GM12865 (cell line): Measurements from ENCODE around the gene EMX2.
"Not testable (repeated sequence)": the region's sequence is repeated elsewhere in the genome, so short reads cannot be mapped to it uniquely, and the experiment has no call there.

Experiments used
- DNase-seq: peaks from one replicate; pipeline ENCODE4 v3.0.0; 2010; ENCODE audit warnings: low read depth
- H3K4me3 ChIP-seq: 2 replicates; pipeline ENCODE4 v1.5.1; 2011; ENCODE audit warnings: mild to moderate bottlenecking, low read depth, low read length, control low read depth
- TF ChIP-seq, protein P1 (sequence below): IDR thresholded peaks from 2 replicates; pipeline ENCODE4 v1.5.1; 2011; ENCODE audit warnings: low read length, control low read depth, low read depth, inconsistent platforms; ENCODE audit not compliant: insufficient read depth; ENCODE audit errors: missing control alignments

Gene EMX2

GRCh38 chr10:117501460-117502035, 41.0 kb upstream of the EMX2 start:
- TF ChIP-seq, protein P1, sequence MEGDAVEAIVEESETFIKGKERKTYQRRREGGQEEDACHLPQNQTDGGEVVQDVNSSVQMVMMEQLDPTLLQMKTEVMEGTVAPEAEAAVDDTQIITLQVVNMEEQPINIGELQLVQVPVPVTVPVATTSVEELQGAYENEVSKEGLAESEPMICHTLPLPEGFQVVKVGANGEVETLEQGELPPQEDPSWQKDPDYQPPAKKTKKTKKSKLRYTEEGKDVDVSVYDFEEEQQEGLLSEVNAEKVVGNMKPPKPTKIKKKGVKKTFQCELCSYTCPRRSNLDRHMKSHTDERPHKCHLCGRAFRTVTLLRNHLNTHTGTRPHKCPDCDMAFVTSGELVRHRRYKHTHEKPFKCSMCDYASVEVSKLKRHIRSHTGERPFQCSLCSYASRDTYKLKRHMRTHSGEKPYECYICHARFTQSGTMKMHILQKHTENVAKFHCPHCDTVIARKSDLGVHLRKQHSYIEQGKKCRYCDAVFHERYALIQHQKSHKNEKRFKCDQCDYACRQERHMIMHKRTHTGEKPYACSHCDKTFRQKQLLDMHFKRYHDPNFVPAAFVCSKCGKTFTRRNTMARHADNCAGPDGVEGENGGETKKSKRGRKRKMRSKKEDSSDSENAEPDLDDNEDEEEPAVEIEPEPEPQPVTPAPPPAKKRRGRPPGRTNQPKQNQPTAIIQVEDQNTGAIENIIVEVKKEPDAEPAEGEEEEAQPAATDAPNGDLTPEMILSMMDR = no peak
- no peak for DNase-seq
- no peak overlapping the region for H3K4me3 ChIP-seq

GRCh38 chr10:117502421-117503243, 39.9 kb upstream of the EMX2 start:
- H3K4me3 ChIP-seq = no peak overlapping the region
- no peak for DNase-seq
- TF ChIP-seq, protein P1 = no peak

DNA sequence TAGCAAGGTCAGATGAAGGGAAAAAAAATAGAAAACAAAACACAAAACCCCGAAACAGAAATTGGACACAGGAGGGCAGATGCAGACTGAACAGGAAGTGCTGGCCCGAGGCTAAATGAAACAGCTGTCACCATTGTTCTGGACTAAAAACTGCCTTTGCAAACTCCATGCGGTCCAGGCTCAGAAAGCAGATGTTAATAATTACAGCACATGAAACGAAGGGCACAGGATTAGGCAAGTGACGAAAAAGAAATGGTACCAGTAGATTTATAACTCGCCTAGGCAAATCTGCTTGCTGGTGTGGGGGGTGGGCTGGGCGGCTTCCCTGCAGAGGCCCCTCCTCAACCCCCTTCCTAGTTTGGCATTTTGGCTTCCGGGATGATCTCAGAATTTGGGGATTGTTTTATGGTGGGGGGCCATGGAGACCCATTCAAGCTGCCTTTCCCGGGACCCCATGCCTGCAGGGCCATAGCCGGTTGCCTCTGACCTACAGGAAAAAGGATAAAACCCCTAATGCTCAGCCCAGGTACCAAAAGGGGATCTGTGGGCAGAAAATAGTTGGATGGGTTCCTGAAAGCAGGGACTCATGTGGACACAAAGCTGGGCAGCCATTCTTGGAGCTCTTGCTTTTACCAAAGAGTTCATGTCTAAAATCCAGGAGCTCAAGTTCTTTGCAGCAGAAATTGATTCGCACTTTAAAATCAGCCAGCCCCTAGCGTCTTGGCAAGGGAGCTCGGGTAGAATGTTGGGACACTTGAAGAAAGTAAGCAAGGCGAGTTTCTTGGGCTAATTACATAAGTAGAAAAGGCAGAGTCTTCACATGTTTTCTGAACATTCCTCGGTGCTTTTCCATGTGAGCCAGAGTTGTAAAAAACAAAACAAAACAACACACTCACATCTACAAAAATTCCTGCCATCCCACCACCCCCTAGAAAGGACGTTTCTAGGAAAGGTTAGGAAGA, 39.0 kb upstream of the EMX2 start:
- TF ChIP-seq, protein P1 = no peak
- DNase-seq = peak; percentile 44
- H3K4me3 ChIP-seq = no peak overlapping the region

- no peak for DNase-seq
- H3K4me3 ChIP-seq = no peak overlapping the region
- TF ChIP-seq, protein P1 = no peak
Measured at GRCh38 chr10:117504562-117504961, 38.0 kb upstream of the EMX2 start.

DNA sequence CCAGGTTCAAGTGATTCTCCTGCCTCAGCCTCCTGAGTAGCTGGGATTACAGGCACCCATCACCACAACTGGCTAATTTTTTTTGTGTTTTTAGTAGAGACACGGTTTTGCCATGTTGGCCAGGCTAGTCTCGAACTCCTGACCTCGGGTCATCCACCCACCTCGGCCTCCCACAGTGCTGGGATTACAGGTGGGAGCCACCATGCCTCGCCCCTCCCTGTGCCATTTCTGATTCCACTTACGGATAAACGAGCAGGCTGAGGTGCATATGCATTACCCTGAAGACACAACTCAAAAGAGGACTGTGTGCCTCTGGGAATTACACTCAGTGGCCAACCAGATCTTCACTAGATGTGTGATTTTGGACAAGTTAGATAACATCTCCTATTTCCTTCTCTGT, 35.5 kb upstream of the EMX2 start:
- not testable (repeated sequence) for H3K4me3 ChIP-seq, DNase-seq

DNA sequence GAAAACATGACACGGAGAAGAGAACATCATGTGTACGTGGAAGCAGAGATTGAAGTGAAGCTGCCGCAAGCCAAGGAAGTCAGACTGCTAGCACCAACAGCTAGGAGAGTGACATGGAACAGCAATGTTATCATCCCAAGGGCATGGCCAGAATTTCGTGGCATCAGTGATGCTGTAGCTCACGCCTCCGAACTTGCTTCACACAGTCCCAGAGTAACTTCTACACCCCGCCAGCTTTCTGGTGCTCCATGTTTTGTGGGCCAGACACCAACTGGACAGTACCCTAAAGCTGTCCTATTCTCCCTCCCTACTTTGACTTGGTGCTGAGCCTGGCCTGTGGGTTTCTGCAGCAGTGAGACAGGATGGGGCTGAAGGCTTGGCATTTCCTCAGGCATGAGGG, 33.0 kb upstream of the EMX2 start:
- no peak overlapping the region for H3K4me3 ChIP-seq
- DNase-seq = no peak
- TF ChIP-seq, protein P1 = no peak

- TF ChIP-seq, protein P1 = no peak
- DNase-seq = no peak
- no peak overlapping the region for H3K4me3 ChIP-seq
Measured at GRCh38 chr10:117511601-117512390, 30.8 kb upstream of the EMX2 start.
